HG02840 (cell line): ENCODE measurements around the gene FAU.

Source experiments
- ATAC-seq: cut with Tn5 transposase; IDR thresholded peaks from one replicate; pipeline ENCODE4 v1.9.1; 2021; ENCODE audit warnings: mild to moderate bottlenecking, moderate library complexity, moderate number of reproducible peaks; ENCODE audit not compliant: unreplicated experiment, low FRiP score

FAU gene

DNA sequence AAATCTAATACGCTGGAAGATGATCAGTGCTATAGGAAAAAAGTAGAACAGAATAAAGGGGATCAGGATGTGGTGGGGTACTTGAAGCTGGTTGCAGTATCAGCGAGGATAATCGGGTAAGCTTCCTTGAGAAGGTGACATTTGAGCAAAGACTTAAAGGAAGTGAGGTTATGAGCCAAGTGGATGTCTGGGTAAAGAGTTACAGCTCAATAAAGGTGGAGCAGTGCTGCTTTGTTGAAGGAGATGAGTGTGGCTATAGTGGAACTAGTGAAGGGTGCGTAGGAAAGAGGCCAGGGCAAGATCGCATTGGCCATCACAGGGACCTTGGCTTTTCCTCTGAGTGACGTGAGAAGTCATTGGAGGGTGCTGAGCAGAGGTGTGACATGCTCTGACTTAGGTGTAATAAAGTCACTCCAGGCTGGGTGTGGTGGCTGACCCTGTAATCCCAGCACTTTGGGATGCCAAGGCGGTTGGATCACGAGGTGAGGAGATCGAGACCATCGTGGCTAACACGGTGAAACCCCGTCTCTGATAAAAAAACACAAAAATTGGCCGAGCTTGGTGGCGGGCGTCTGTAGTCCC, 14.7 kb upstream of the FAU start:
- no peak for ATAC-seq

DNA sequence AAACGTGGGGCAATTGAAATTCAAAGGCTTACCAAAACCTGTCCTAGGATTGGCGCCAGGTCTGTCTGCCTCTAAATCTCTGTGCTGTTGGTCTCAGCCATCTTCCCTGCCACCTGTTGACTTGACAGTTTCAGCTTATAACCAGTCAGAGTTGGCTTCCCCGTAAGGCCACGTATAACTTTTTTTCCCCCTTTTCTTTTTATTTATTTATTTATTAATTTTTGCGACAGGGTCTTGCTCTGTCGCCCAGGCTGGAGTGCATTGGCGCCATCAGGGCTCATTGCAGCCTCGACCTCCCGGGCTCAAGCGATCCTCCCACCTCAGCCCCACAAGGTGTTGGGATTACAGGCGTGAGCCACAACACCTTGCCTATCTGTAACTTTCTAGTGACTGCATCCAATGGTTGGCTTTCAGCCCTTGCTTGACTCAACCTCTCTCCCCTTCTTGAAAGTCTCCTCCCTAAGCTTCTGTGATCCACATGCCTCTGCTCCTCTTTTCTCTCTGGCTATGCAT, 13.8 kb upstream of the FAU start:
- ATAC-seq: no peak

GRCh38 chr11:65134952-65135632, 13.2 kb upstream of the FAU start:
- ATAC-seq: peak; percentile 58

GRCh38 chr11:65134240-65134951, 12.5 kb upstream of the FAU start, which contains the start of gene SYVN1:
Gene SYVN1, minus strand, starts transcription at chr11:65134519. Its CDS starts 918 bp downstream, at chr11:65133601.
- peak; percentile 49 for ATAC-seq

DNA sequence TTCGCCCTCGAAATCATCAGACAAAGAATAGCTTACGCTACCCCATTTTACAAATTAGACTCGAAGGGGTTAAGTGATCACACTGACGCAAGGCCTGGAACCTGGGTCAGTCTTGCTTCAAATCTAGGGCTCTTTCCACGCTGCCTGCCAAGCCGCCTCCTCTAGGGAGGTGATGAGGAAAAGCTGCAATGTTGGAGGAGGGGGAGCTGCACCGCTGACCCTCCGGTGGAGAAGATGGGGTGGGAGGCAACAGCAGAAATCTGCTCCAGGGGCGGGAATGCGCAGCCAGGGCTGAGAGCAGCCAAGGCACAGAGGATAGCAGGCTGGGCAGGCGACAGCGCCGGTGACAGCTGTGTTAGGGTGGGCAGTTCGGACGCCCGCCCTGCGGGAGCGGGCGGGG, 11.8 kb upstream of the FAU start:
- ATAC-seq: no peak

GRCh38 chr11:65132988-65133700, 11.2 kb upstream of the FAU start:
- ATAC-seq: no peak

GRCh38 chr11:65132238-65132987, 10.5 kb upstream of the FAU start:
- no peak for ATAC-seq

- ATAC-seq: no peak
These were observed 9.9 kb upstream of the FAU start for GRCh38 chr11:65131895-65132237.

DNA sequence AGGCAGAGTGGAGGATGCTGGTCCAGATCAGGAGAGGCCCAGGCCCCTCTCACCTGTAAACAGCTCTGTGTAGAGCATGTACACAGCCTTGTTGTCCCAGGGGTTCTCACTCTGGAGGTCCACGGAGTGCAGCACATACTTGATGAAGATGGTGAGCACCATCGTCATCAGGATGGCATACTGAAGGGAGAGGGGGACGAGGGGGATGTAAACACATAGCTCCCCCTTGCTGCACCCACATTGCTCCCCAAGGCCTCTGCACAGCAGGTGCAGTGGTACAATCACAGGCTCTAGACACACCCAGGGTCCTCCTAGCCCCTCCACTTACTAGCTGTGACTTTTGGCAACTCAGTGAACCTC, 9.5 kb upstream of the FAU start:
- no peak for ATAC-seq

DNA sequence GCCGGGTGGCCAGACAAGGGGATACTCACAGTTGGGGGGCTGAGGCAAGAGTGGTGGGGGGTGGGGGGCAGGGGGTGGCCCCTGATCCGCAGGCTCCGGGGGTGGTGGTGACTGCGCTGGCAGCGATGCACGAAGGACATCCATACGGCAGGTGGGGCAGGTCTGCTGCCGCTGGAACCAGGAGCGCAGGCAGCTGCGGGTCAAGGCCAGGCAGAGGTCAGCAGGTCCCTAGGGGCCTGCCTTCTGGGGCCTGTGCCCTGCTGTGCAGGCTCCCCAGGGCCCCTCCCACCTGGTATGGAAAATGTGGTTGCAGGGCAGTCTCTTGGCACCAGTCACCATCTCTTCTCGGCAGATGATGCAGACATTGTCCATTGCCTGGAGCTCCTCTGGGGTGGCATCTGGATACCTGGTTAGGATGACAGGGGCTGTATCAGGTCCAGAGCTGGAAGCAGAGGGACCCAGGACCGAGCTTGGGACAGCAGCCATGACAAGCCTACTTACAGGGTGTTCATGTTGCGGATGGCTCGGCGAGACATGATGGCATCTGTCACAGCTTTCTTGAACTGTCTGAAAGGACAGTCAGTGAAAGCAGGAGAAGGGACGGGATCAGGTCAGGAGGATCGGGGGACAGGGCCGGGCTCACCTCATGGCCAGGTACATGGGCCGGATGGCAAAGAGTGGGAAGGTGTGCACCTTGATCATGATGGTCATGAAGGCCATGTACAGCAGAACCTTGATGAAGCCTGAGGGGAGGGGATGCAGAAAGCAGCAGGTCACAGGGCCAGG, 8.9 kb upstream of the FAU start:
- no peak for ATAC-seq

GRCh38 chr11:65129649-65130441, 7.9 kb upstream of the FAU start:
- ATAC-seq: no peak

DNA sequence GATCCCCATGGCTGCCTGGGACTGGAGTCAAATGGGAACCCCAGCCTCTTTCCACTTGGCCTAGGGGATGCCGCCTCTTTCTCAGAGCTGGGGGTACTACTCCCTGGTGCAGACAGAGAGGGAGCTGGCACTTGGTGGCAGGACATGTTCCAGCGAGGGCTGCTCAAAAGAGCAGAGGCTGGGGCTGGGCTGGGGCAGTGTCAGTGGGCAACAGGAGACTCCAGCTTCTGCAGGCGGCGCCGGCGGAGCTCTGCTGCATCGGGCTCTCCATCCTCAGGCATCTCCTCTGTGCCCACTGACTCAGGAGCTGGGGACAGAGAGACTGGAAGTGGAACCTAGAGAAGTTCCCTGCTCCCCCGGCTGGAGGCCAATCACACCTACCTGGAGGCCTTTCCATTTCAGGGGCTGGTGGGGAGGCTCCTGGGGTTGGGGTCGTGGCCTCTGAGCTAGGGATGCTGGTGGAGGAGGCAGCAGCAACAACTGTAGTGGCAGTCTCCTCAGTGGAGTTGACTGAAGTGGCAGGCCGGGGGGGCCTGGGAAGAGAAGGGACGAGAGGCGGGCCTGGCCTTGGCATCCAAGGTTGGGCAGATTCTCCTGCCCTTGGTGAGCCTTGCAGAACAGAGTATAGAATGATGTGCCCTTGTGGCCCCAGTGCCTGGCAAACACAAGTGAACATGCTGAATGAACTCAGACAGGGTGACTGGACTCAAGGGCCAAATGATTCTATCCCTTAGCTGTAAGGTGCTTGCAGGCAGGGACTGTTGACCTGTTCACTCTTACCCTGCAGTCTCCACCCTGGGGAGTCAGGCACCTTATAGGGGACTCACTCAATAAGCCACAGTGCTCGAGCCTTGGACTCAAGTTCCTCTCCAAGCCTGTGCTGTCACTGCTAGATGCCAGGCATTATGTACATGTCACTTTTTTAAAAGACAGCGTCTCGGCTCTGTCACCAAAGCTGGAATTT, 6.5 kb upstream of the FAU start:
- no peak for ATAC-seq

DNA sequence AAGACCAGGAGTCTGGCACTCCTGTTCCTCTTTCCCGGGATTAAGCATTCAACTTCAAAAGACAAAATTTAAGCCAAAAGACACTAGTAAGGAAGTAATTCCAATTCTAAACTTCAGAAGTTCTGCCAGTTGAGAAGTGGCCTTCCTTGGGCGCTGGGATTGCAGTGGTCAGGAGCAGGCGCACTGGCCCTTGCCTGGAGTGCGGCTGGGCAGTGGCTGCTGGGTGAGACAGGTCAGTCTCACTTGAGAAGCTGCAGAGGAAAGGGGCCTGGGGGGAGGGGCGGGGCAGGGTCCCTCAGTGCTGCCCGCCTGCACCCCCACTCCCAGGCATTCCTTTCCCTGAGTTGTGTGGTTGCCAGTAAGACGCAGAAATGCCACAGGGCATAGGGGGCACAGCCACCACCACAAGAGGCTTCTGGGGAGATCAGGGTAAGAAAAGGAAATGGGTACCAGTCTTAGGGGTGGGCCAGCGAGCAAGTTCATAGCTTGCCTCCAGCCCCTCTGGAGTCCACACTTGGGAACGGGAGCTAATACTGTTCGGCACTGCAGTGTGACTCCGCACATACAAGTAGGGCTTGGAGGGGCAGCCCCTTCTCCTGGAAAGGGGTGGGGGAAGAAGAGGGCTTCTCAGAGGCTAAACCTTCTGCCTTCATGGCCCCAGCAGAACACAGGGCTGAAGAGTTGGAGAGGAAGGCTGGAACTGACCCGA, 5.7 kb upstream of the FAU start:
- no peak for ATAC-seq

DNA sequence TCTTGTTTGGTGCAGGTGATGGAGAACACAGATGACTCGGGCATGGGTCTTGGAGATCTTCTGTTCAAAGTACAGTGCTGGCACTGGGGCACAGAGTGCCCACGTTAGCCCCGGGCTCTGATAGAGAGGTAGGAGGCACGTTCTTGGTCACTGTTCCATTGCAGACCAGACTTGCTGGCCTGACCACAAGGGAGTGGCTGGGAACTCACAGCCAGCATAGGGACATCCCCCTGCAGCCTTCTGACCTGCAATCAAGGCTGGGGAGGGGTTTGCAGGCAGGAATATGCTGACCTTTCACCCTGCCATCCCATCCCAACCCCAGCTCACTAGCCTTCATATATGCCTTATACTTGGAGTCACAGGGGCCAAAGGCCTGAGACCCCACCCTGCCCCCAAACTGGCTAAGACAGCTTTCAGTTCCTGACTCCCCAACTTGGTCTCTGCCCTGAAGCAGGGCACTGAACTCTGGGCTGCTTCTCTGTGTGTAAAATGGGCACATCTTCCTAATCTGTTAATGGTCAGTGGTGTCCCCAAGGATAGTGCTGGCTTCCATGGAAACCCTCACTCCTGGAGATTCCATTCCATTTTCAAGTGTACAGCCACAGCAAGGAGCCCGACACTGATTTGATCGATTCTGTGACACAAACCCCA, 4.8 kb upstream of the FAU start:
- no peak for ATAC-seq

- no peak for ATAC-seq
These were observed 3.5 kb upstream of the FAU start for GRCh38 chr11:65125197-65126056.
